Measurements from ENCODE around the gene ZNF292. TPM values are rescaled to one million over a fixed set of nuclear protein-coding genes. Genes with fewer than 3 reads are reported as not detected.

Gene ZNF292
- total and polyA plus RNA-seq, 10 of the 15 experiments (the other 5 are each of a cell fraction or from before 2014, with no cell fraction given), result 11.1 to 57.6 (median 30.6) TPM

- TF ChIP-seq ELK1 (IDR thresholded peaks at IDR 0.05; ENCODE audit: low read depth, low read length) (no peak), KDM1A (IDR thresholded peaks at IDR 0.05; ENCODE audit: borderline replicate concordance) (no peak), FOXM1 (IDR thresholded peaks at IDR 0.05; ENCODE audit: low read depth, low read length) (no peak), NR2C1 (IDR thresholded peaks at IDR 0.05) (no peak), POLR2A (IDR thresholded peaks at IDR 0.05; ENCODE audit: low read depth, low read length) (peak; percentile 95), CREB1 (IDR thresholded peaks at IDR 0.05; ENCODE audit: low read depth) (0 out of 2 replicates have a peak, but pooled peaks have one; percentile 1), CBFB (IDR thresholded peaks at IDR 0.05; ENCODE audit: low read depth) (peak; percentile 30; the same call in 1 of the 2 replicates), ZNF217 (IDR thresholded peaks at IDR 0.05) (no peak), RELA (IDR thresholded peaks at IDR 0.05; ENCODE audit: borderline replicate concordance, partially characterized antibody) (peak; percentile 8), EP300 (IDR thresholded peaks at IDR 0.05; ENCODE audit: borderline replicate concordance in 1 of 2, control insufficient read depth in 1 of 2, low read depth in 2 of 2, low read length in 2 of 2) (no peak), SIN3A (IDR thresholded peaks at IDR 0.05; ENCODE audit: low read depth, low read length) (0 out of 2 replicates have a peak, but pooled peaks have one; percentile 48), LARP7 (IDR thresholded peaks at IDR 0.05) (peak; percentile 90), NR2F1 (conservative IDR thresholded peaks at IDR 0.05) (peak; percentile 69; the same call in 1 of the 2 replicates), RB1 (IDR thresholded peaks at IDR 0.05; ENCODE audit: borderline replicate concordance) (peak; percentile 70; the same call in 1 of the 2 replicates), POU2F2 (IDR thresholded peaks at IDR 0.05; ENCODE audit: borderline replicate concordance, low read depth, low read length) (peak; percentile 44; the same call in 2 of the 3 replicates), YY1 (IDR thresholded peaks at IDR 0.05; ENCODE audit: low read depth, low read length) (peak; percentile 85), RUNX3 (IDR thresholded peaks at IDR 0.05; ENCODE audit: low read length) (no peak; the same call in none of the 2 replicates), SREBF1 (IDR thresholded peaks at IDR 0.05; ENCODE audit: low read length) (no peak), ZSCAN29 (IDR thresholded peaks at IDR 0.05) (no peak), PAX8 (IDR thresholded peaks at IDR 0.05) (no peak), GATAD2B (conservative IDR thresholded peaks at IDR 0.05; ENCODE audit: low read depth) (peak; percentile 86)
- TF ChIP-seq, protein P1, sequence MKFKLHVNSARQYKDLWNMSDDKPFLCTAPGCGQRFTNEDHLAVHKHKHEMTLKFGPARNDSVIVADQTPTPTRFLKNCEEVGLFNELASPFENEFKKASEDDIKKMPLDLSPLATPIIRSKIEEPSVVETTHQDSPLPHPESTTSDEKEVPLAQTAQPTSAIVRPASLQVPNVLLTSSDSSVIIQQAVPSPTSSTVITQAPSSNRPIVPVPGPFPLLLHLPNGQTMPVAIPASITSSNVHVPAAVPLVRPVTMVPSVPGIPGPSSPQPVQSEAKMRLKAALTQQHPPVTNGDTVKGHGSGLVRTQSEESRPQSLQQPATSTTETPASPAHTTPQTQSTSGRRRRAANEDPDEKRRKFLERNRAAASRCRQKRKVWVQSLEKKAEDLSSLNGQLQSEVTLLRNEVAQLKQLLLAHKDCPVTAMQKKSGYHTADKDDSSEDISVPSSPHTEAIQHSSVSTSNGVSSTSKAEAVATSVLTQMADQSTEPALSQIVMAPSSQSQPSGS (IDR thresholded peaks at IDR 0.05; ENCODE audit: low read length), result no peak
- TF ChIP-seq, protein P2, sequence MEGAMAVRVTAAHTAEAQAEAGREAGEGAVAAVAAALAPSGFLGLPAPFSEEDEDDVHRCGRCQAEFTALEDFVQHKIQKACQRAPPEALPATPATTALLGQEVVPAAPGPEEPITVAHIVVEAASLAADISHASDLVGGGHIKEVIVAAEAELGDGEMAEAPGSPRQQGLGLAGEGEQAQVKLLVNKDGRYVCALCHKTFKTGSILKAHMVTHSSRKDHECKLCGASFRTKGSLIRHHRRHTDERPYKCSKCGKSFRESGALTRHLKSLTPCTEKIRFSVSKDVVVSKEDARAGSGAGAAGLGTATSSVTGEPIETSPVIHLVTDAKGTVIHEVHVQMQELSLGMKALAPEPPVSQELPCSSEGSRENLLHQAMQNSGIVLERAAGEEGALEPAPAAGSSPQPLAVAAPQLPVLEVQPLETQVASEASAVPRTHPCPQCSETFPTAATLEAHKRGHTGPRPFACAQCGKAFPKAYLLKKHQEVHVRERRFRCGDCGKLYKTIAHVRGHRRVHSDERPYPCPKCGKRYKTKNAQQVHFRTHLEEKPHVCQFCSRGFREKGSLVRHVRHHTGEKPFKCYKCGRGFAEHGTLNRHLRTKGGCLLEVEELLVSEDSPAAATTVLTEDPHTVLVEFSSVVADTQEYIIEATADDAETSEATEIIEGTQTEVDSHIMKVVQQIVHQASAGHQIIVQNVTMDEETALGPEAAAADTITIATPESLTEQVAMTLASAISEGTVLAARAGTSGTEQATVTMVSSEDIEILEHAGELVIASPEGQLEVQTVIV (IDR thresholded peaks at IDR 0.05; ENCODE audit: borderline replicate concordance, partially characterized antibody), result no peak
Measured at GRCh38 chr6:87151781-87152525, 3.4 kb upstream of the ZNF292 start (continued).
